Activated naive CD8-positive, alpha-beta T cell treated with anti-CD3 and anti-CD28 coated beads, Interleukin-2, amount 10 ng/mL, durations not matched to agents 7 days and 5 days (primary cell): ENCODE measurements around the gene NIT1. TPM values are rescaled to one million over a fixed set of nuclear protein-coding genes. Genes with fewer than 3 reads are reported as not detected.

Experiments
- ATAC-seq: fragments of 150-1000 bp; cut with Tn5 transposase; one replicate; pipeline ENCODE4 v1.10.0; 2021; ENCODE audit warnings: low read depth, moderate library complexity
- POLR2A ChIA-PET: fragments of 350-600 bp; sonication (Branson Sonifier 250); formaldehyde crosslinking; loops from one replicate; lab custom pipeline; 2021; ENCODE audit warnings: antibody characterized with exemption; lab: Charles Lee
- DNase-seq: peaks from one replicate; pipeline ENCODE4 v3.0.0; 2021
- H3K27ac Mint-ChIP-seq: one replicate; pipeline ENCODE4 v1.8.0; 2022; ENCODE audit warnings: mild to moderate bottlenecking, mixed read lengths
- H3K27me3 Mint-ChIP-seq: one replicate; pipeline ENCODE4 v1.8.0; 2022; ENCODE audit warnings: mild to moderate bottlenecking, moderate library complexity, mixed read lengths
- H3K36me3 Mint-ChIP-seq: one replicate; pipeline ENCODE4 v1.8.0; 2021; ENCODE audit warnings: mild to moderate bottlenecking, mixed read lengths
- H3K4me1 Mint-ChIP-seq: one replicate; pipeline ENCODE4 v1.8.0; 2021; ENCODE audit warnings: mixed read lengths
- H3K4me3 Mint-ChIP-seq: one replicate; pipeline ENCODE4 v1.8.0; 2022; ENCODE audit warnings: mild to moderate bottlenecking, moderate library complexity, mixed read lengths
- H3K9me3 Mint-ChIP-seq: one replicate; pipeline ENCODE4 v1.8.0; 2021; ENCODE audit warnings: mixed read lengths
- total RNA-seq, 2 experiments: library from RNA; stranded (reverse); gene quantifications; one replicate each; pipeline ENCODE4 v1.2.3, GENCODE V29; 2021

The NIT1 gene
- total RNA-seq, 2 experiments from 2014 or later = 44.7 to 49.3 TPM

GRCh38 chr1:161153682-161154337 lies 35.9 kb downstream of the NIT1 start, which contains the start of gene UFC1:
UFC1 (plus strand) TSS chr1:161153978; CDS start chr1:161153998, 20 bp downstream.
- Mint-ChIP-seq H3K27ac (peak within 1 kb of the TSS; percentile 100), H3K36me3 (peaks cover 13% of the 10 kb centered on the region), H3K9me3 (no peaks in the 10 kb centered on the region), H3K4me3 (peak within 1 kb of the TSS; percentile 99), H3K27me3 (no peaks in the 10 kb centered on the region), H3K4me1 (peaks cover 19% of the 10 kb centered on the region)
- POLR2A ChIA-PET = interaction anchor here (0.7 to 3.2 kb wide), 16 partner anchors 12 to 152 kb away, joined by 3 to 37 read pairs (median 6); partner anchors contain the start of genes ARHGAP30, B4GALT3, DEDD and F11R
- DNase-seq (peak; percentile 80), ATAC-seq (peak; percentile 95)

- Mint-ChIP-seq H3K4me1 (peaks cover 30% of the 10 kb centered on the region), H3K4me3 (no peak overlapping the region), H3K27me3 (no peaks in the 10 kb centered on the region), H3K9me3 (no peaks in the 10 kb centered on the region), H3K27ac (peak overlapping the region; percentile 21), H3K36me3 (peaks cover 18% of the 10 kb centered on the region)
- POLR2A ChIA-PET = interaction anchor here (0.7 kb wide), 1 partner anchor 457 kb away, joined by 3 read pairs; no protein-coding TSS in a partner anchor
- ATAC-seq (no peak), DNase-seq (no peak)
Measured at GRCh38 chr1:161157867-161158266, 40.0 kb downstream of the NIT1 start.

GRCh38 chr1:161158316-161159010 lies 40.6 kb downstream of the NIT1 start:
- H3K4me1 Mint-ChIP-seq = peaks cover 33% of the 10 kb centered on the region
- peaks cover 22% of the 10 kb centered on the region for H3K36me3 Mint-ChIP-seq
- no peak for DNase-seq
- H3K9me3 Mint-ChIP-seq = no peaks in the 10 kb centered on the region
- ATAC-seq = no peak
- POLR2A ChIA-PET = interaction anchor here (0.7 kb wide), 1 partner anchor 458 kb away, joined by 3 read pairs; no protein-coding TSS in a partner anchor
- no peaks in the 10 kb centered on the region for H3K27me3 Mint-ChIP-seq
- H3K4me3 Mint-ChIP-seq = peak overlapping the region; percentile 94
- H3K27ac Mint-ChIP-seq = peak overlapping the region; percentile 93

- H3K36me3 Mint-ChIP-seq = peaks cover 22% of the 10 kb centered on the region
- peak; percentile 97 for ATAC-seq
- peaks cover 33% of the 10 kb centered on the region for H3K4me1 Mint-ChIP-seq
- H3K27ac Mint-ChIP-seq = peak within 1 kb of the TSS; percentile 93
- H3K9me3 Mint-ChIP-seq = no peaks in the 10 kb centered on the region
- peak within 1 kb of the TSS; percentile 94 for H3K4me3 Mint-ChIP-seq
- H3K27me3 Mint-ChIP-seq = no peaks in the 10 kb centered on the region
- DNase-seq = peak; percentile 92
- POLR2A ChIA-PET = no interaction called here
Measured at GRCh38 chr1:161159087-161159912, 41.4 kb downstream of the NIT1 start, which contains the start of gene USP21. USP21 (plus strand) TSS chr1:161159500; CDS start chr1:161160641, 1,141 bp downstream.

- Mint-ChIP-seq H3K36me3 (peaks cover 22% of the 10 kb centered on the region), H3K4me1 (peaks cover 33% of the 10 kb centered on the region), H3K9me3 (no peaks in the 10 kb centered on the region), H3K27ac (peak overlapping the region; percentile 93), H3K27me3 (no peaks in the 10 kb centered on the region), H3K4me3 (peak overlapping the region; percentile 94)
- POLR2A ChIA-PET = no interaction called here
- DNase-seq (no peak), ATAC-seq (no peak)
Measured at GRCh38 chr1:161159913-161160243, 42.0 kb downstream of the NIT1 start.

- Mint-ChIP-seq H3K27me3 (no peaks in the 10 kb centered on the region), H3K4me1 (peaks cover 30% of the 10 kb centered on the region)
- POLR2A ChIA-PET = no interaction called here
Measured at GRCh38 chr1:161160671-161161145, 42.8 kb downstream of the NIT1 start.

GRCh38 chr1:161161652-161162051 lies 43.7 kb downstream of the NIT1 start:
- no peak for ATAC-seq
- Mint-ChIP-seq H3K4me3 (no peak overlapping the region), H3K4me1 (peaks cover 30% of the 10 kb centered on the region), H3K27me3 (no peaks in the 10 kb centered on the region), H3K9me3 (no peaks in the 10 kb centered on the region), H3K36me3 (peaks cover 18% of the 10 kb centered on the region), H3K27ac (no peak overlapping the region)
- DNase-seq = no peak
- POLR2A ChIA-PET = interaction anchor here (1.8 kb wide), 1 partner anchor 21 kb away, joined by 6 read pairs; no protein-coding TSS in a partner anchor

More at GRCh38 chr1:161160671-161161145, 42.8 kb downstream of the NIT1 start:
- DNase-seq (no peak), ATAC-seq (no peak)
- H3K9me3 Mint-ChIP-seq = no peaks in the 10 kb centered on the region
- H3K27ac Mint-ChIP-seq = peak overlapping the region; percentile 93
- H3K4me3 Mint-ChIP-seq = peak overlapping the region; percentile 94
- H3K36me3 Mint-ChIP-seq = peaks cover 18% of the 10 kb centered on the region

GRCh38 chr1:161162052-161162451 lies 44.1 kb downstream of the NIT1 start:
- Mint-ChIP-seq H3K9me3 (no peaks in the 10 kb centered on the region), H3K4me3 (no peak overlapping the region), H3K4me1 (peaks cover 32% of the 10 kb centered on the region), H3K36me3 (peaks cover 16% of the 10 kb centered on the region), H3K27me3 (no peaks in the 10 kb centered on the region), H3K27ac (no peak overlapping the region)
- ATAC-seq (no peak), DNase-seq (no peak)
- POLR2A ChIA-PET = interaction anchor here (1.8 kb wide), 1 partner anchor 20 kb away, joined by 6 read pairs; no protein-coding TSS in a partner anchor

GRCh38 chr1:161162806-161163205 lies 44.9 kb downstream of the NIT1 start:
- H3K4me3 Mint-ChIP-seq = no peak overlapping the region
- H3K36me3 Mint-ChIP-seq = peaks cover 10% of the 10 kb centered on the region
- POLR2A ChIA-PET = interaction anchor here (1.8 kb wide), 1 partner anchor 20 kb away, joined by 6 read pairs; no protein-coding TSS in a partner anchor
- H3K4me1 Mint-ChIP-seq = peaks cover 35% of the 10 kb centered on the region
- DNase-seq (no peak), ATAC-seq (no peak)
- H3K27ac Mint-ChIP-seq = peak overlapping the region; percentile 58
- H3K9me3 Mint-ChIP-seq = no peaks in the 10 kb centered on the region
- H3K27me3 Mint-ChIP-seq = no peaks in the 10 kb centered on the region

- peaks cover 10% of the 10 kb centered on the region for H3K36me3 Mint-ChIP-seq
- ATAC-seq = no peak
- H3K27ac Mint-ChIP-seq = peak overlapping the region; percentile 58
- H3K27me3 Mint-ChIP-seq = no peaks in the 10 kb centered on the region
- POLR2A ChIA-PET = no interaction called here
- H3K9me3 Mint-ChIP-seq = no peaks in the 10 kb centered on the region
- no peak overlapping the region for H3K4me3 Mint-ChIP-seq
- H3K4me1 Mint-ChIP-seq = peaks cover 33% of the 10 kb centered on the region
- DNase-seq = no peak
Measured at GRCh38 chr1:161163793-161164192, 45.9 kb downstream of the NIT1 start.

- H3K27me3 Mint-ChIP-seq = no peaks in the 10 kb centered on the region
- peaks cover 13% of the 10 kb centered on the region for H3K36me3 Mint-ChIP-seq
- POLR2A ChIA-PET = interaction anchor here (0.6 to 3.5 kb wide), 17 partner anchors 8 to 217 kb away, joined by 3 to 37 read pairs (median 8); partner anchors contain the start of genes ADAMTS4, ARHGAP30, B4GALT3 and DEDD
- H3K4me3 Mint-ChIP-seq = peak overlapping the region; percentile 18
- DNase-seq (no peak), ATAC-seq (no peak)
- no peaks in the 10 kb centered on the region for H3K9me3 Mint-ChIP-seq
- peak overlapping the region; percentile 81 for H3K27ac Mint-ChIP-seq
- peaks cover 32% of the 10 kb centered on the region for H3K4me1 Mint-ChIP-seq
Measured at GRCh38 chr1:161164901-161165610, 47.2 kb downstream of the NIT1 start.
